ENCODE data around the gene RAB30. TPM values are rescaled to one million over a fixed set of nuclear protein-coding genes. Genes with fewer than 3 reads are reported as not detected.

The RAB30 gene
- total and polyA plus RNA-seq, 9 donors: 6.8 to 30.4 (median 22.7) TPM

- Histone ChIP-seq H3K36me3 (no peaks in the 10 kb centered on the region), H3K9me3 (no peaks in the 10 kb centered on the region), H3K27me3 (no peaks in the 10 kb centered on the region), H3K27ac (no peak overlapping the region), H3K4me1 (ENCODE audit: insufficient read depth) (peaks cover 8% of the 10 kb centered on the region), H3K4me3 (no peak overlapping the region)
- no peak for DNase-seq
- TF ChIP-seq POLR2A (IDR thresholded peaks at IDR 0.05) (no peak), EP300 (IDR thresholded peaks at IDR 0.05) (no peak), CTCF (IDR thresholded peaks at IDR 0.05) (no peak)
- 74 to 78% (median 75%) methylated on average over 4 of the region's 4 CpGs for WGBS, 3 donors
- intact Hi-C loops (cut with DNase I): loop anchor here in 1 of 4 donors (5.0 kb wide), 1 partner anchor 34 kb away; the partner anchor contains the start of gene RAB30
Observed at GRCh38 chr11:83037877-83038276, 33.8 kb downstream of the RAB30 start.

- Histone ChIP-seq H3K4me3 (no peak overlapping the region), H3K9me3 (no peaks in the 10 kb centered on the region), H3K27me3 (no peaks in the 10 kb centered on the region), H3K36me3 (no peaks in the 10 kb centered on the region), H3K27ac (no peak overlapping the region), H3K4me1 (ENCODE audit: insufficient read depth) (peaks cover 12% of the 10 kb centered on the region)
- WGBS, 3 donors: 75 to 79% (median 77%) methylated on average over 5 of the region's 5 CpGs
- intact Hi-C loops (cut with DNase I): loop anchor here in 1 of 4 donors (5.0 kb wide), 1 partner anchor 36 kb away; the partner anchor contains the start of gene RAB30
- TF ChIP-seq CTCF (IDR thresholded peaks at IDR 0.05) (no peak), EP300 (IDR thresholded peaks at IDR 0.05) (no peak), POLR2A (IDR thresholded peaks at IDR 0.05) (no peak)
- DNase-seq: no peak
Observed at GRCh38 chr11:83036701-83037100, 35.0 kb downstream of the RAB30 start.

GRCh38 chr11:83035070-83035854 lies 36.4 kb downstream of the RAB30 start:
- no peaks in the 10 kb centered on the region for H3K27me3 ChIP-seq
- 84 to 86% (median 85%) methylated on average over 6 of the region's 6 CpGs for WGBS, 3 donors
- DNase-seq: no peak
- peak overlapping the region in 1 of 2 donors; percentile 60 for H3K27ac ChIP-seq
- TF ChIP-seq POLR2A (IDR thresholded peaks at IDR 0.05) (no peak), EP300 (IDR thresholded peaks at IDR 0.05) (no peak), CTCF (IDR thresholded peaks at IDR 0.05) (no peak)
- H3K9me3 ChIP-seq: no peaks in the 10 kb centered on the region
- H3K4me1 ChIP-seq (ENCODE audit: insufficient read depth): peaks cover 12% of the 10 kb centered on the region
- H3K4me3 ChIP-seq: no peak overlapping the region
- intact Hi-C loops (cut with DNase I): loop anchor here in 1 of 4 donors (5.0 kb wide), 1 partner anchor 37 kb away; the partner anchor contains the start of gene RAB30
- H3K36me3 ChIP-seq: no peaks in the 10 kb centered on the region

- H3K36me3 ChIP-seq: no peaks in the 10 kb centered on the region
- no peak for DNase-seq
- intact Hi-C loops (cut with DNase I): loop anchor here in 2 of 4 donors (5.0 kb wide), 1 partner anchor 38 kb away; the partner anchor contains the start of gene RAB30 (in 2 of the 2)
- peak overlapping the region in 1 of 2 donors; percentile 60 for H3K27ac ChIP-seq
- TF ChIP-seq CTCF (IDR thresholded peaks at IDR 0.05) (no peak), POLR2A (IDR thresholded peaks at IDR 0.05) (no peak), EP300 (IDR thresholded peaks at IDR 0.05) (no peak)
- H3K4me1 ChIP-seq (ENCODE audit: insufficient read depth): peaks cover 12% of the 10 kb centered on the region
- H3K4me3 ChIP-seq: peak overlapping the region; percentile 18
- no peaks in the 10 kb centered on the region for H3K27me3 ChIP-seq
- H3K9me3 ChIP-seq: no peaks in the 10 kb centered on the region
Observed at GRCh38 chr11:83034673-83035014, 37.1 kb downstream of the RAB30 start.
